Natural killer cell (primary cell): Measurements from ENCODE around the gene MYO18B. TPM values are rescaled to one million over a fixed set of nuclear protein-coding genes. Genes with fewer than 3 reads are reported as not detected.

Experiments used
- ATAC-seq, 3 donors: fragments of 150-1000 bp in 2 of 3; fragments of 200-7000 bp in 1 of 3; cut with Tn5 transposase; 1 replicate in 1 of 3; 2 replicates in 2 of 3; pipeline ENCODE4 v1.10.0; 2021; ENCODE audit warnings: mild to moderate bottlenecking in 2 of 3, moderate library complexity in 2 of 3
- DNase-seq, 2 donors: peaks; one replicate each; pipeline versions ENCODE4 v3.0.0 to v3.0.0-alpha.2; 2013 to 2021; ENCODE audit warnings: mixed read lengths in 1 of 2
- H3K27ac ChIP-seq: one replicate; pipeline ENCODE4 v1.5.1; 2013; ENCODE audit warnings: mild to moderate bottlenecking, low read length
- H3K27me3 ChIP-seq: one replicate; pipeline ENCODE4 v1.6.1; 2013; ENCODE audit warnings: low read length; ENCODE audit not compliant: control insufficient read depth, insufficient read depth
- H3K36me3 ChIP-seq: one replicate; pipeline ENCODE4 v1.6.1; 2013; ENCODE audit warnings: low read length; ENCODE audit not compliant: control insufficient read depth, insufficient read depth
- H3K4me1 ChIP-seq: one replicate; pipeline ENCODE4 v1.6.1; 2013; ENCODE audit warnings: low read length; ENCODE audit not compliant: control insufficient read depth, insufficient read depth
- H3K4me3 ChIP-seq: one replicate; pipeline ENCODE4 v1.5.1; 2013; ENCODE audit warnings: low read length
- H3K9me3 ChIP-seq: one replicate; pipeline ENCODE4 v1.6.1; 2013; ENCODE audit warnings: low read length; ENCODE audit not compliant: control insufficient read depth, insufficient read depth
- H3K27ac Mint-ChIP-seq, 2 donors: one replicate each; pipeline ENCODE4 v1.8.0; 2022; ENCODE audit warnings: mild to moderate bottlenecking in 2 of 2, mixed read lengths in 2 of 2, moderate library complexity in 1 of 2
- H3K27me3 Mint-ChIP-seq, 2 donors: one replicate each; pipeline ENCODE4 v1.8.0; 2022; ENCODE audit warnings: low read depth in 2 of 2, mixed read lengths in 2 of 2
- H3K36me3 Mint-ChIP-seq: one replicate; pipeline ENCODE4 v1.8.0; 2022; ENCODE audit warnings: mixed read lengths
- H3K4me1 Mint-ChIP-seq, 2 donors: one replicate each; pipeline ENCODE4 v1.8.0; 2022; ENCODE audit warnings: mixed read lengths in 2 of 2
- H3K4me3 Mint-ChIP-seq: one replicate; pipeline ENCODE4 v1.8.0; 2022; ENCODE audit warnings: mild to moderate bottlenecking, moderate library complexity, mixed read lengths
- H3K9me3 Mint-ChIP-seq, 2 donors: one replicate each; pipeline ENCODE4 v1.8.0; 2022; ENCODE audit warnings: mixed read lengths in 2 of 2
- CTCF ChIP-seq: fragments of 200-600 bp; IDR thresholded peaks from one replicate; pipeline ENCODE4 v1.8.0; 2022; ENCODE audit warnings: antibody characterized with exemption
- WGBS: methylation state at CpG from one replicate; pipeline ENCODE4 v1.1.7; 2013; ENCODE audit warnings: missing lambda C conversion rate; ENCODE audit not compliant: insufficient coverage; 5-methylcytosine and 5-hydroxymethylcytosine counted together
- intact Hi-C: fragments of 100-400 bp; cut with micrococcal nuclease; formaldehyde crosslinking; loops from one replicate; pipeline ENCODE4 v1.14.2; 2022
- total RNA-seq, 4 donors: library from RNA; stranded (reverse); fragments of 120-200 nt in 1 of 4; gene quantifications; one replicate each; pipeline versions ENCODE4 v1.2.3 to v1.2.4, GENCODE V29; 2013 to 2022

MYO18B gene
- total RNA-seq, 3 donors from 2014 or later (not counting 1 experiment from before 2014, with no cell fraction given): 0.07 to 0.14 (median 0.10) TPM

GRCh38 chr22:25895678-25896077, 153.7 kb downstream of the MYO18B start:
- intact Hi-C loops: no loop called here
- WGBS: 61% methylated on average over 3 of the region's 3 CpGs
- no peak overlapping the region for H3K4me3 Mint-ChIP-seq
- no peak for TF ChIP-seq CTCF
- H3K27ac ChIP-seq: no peak overlapping the region
- H3K4me3 ChIP-seq: no peak overlapping the region
- ATAC-seq (no peak), DNase-seq (no peak)
- H3K4me1 ChIP-seq: no peaks in the 10 kb centered on the region
- no peaks in the 10 kb centered on the region for H3K27me3 ChIP-seq
- H3K4me1 Mint-ChIP-seq: no peaks in the 10 kb centered on the region
- H3K36me3 Mint-ChIP-seq: no peaks in the 10 kb centered on the region
- no peaks in the 10 kb centered on the region for H3K9me3 Mint-ChIP-seq
- H3K36me3 ChIP-seq: no peaks in the 10 kb centered on the region
- no peak overlapping the region for H3K27ac Mint-ChIP-seq
- H3K9me3 ChIP-seq: no peaks in the 10 kb centered on the region
- H3K27me3 Mint-ChIP-seq: peaks cover 13 to 14% of the 10 kb centered on the region in 2 donors

- Histone ChIP-seq H3K27me3 (no peaks in the 10 kb centered on the region), H3K4me1 (no peaks in the 10 kb centered on the region), H3K27ac (no peak overlapping the region), H3K4me3 (no peak overlapping the region), H3K36me3 (no peaks in the 10 kb centered on the region), H3K9me3 (no peaks in the 10 kb centered on the region)
- Mint-ChIP-seq H3K4me1 (no peaks in the 10 kb centered on the region), H3K27me3 (peaks cover 12 to 13% of the 10 kb centered on the region in 2 donors), H3K27ac (no peak overlapping the region), H3K36me3 (no peaks in the 10 kb centered on the region), H3K4me3 (no peak overlapping the region), H3K9me3 (no peaks in the 10 kb centered on the region)
- no peak for DNase-seq
- intact Hi-C loops: no loop called here
- ATAC-seq: no peak
- no peak for TF ChIP-seq CTCF
- WGBS: 74% methylated on average over 4 of the region's 4 CpGs
Observed at GRCh38 chr22:25896098-25896497, 154.1 kb downstream of the MYO18B start.

- 93% methylated on average over 2 of the region's 2 CpGs for WGBS
- intact Hi-C loops: no loop called here
- Mint-ChIP-seq H3K36me3 (no peaks in the 10 kb centered on the region), H3K27ac (no peak overlapping the region), H3K4me3 (no peak overlapping the region), H3K27me3 (peaks cover 12 to 13% of the 10 kb centered on the region in 2 donors), H3K9me3 (no peaks in the 10 kb centered on the region), H3K4me1 (no peaks in the 10 kb centered on the region)
- Histone ChIP-seq H3K4me1 (no peaks in the 10 kb centered on the region), H3K27ac (no peak overlapping the region), H3K36me3 (no peaks in the 10 kb centered on the region), H3K4me3 (no peak overlapping the region), H3K27me3 (no peaks in the 10 kb centered on the region), H3K9me3 (no peaks in the 10 kb centered on the region)
- ATAC-seq (no peak), DNase-seq (no peak)
- TF ChIP-seq CTCF: no peak
Observed at GRCh38 chr22:25896592-25896991, 154.6 kb downstream of the MYO18B start.

- Mint-ChIP-seq H3K4me1 (no peaks in the 10 kb centered on the region), H3K27ac (no peak overlapping the region), H3K4me3 (no peak overlapping the region), H3K36me3 (no peaks in the 10 kb centered on the region), H3K27me3 (peaks cover 20 to 24% of the 10 kb centered on the region in 2 donors), H3K9me3 (no peaks in the 10 kb centered on the region)
- no peak overlapping the region for H3K4me3 ChIP-seq
- 70% methylated on average over 11 of the region's 11 CpGs for WGBS
- H3K36me3 ChIP-seq: no peaks in the 10 kb centered on the region
- no peak overlapping the region for H3K27ac ChIP-seq
- intact Hi-C loops: no loop called here
- TF ChIP-seq CTCF: no peak
- H3K27me3 ChIP-seq: no peaks in the 10 kb centered on the region
- no peak for ATAC-seq
- no peaks in the 10 kb centered on the region for H3K4me1 ChIP-seq
- no peak for DNase-seq
- H3K9me3 ChIP-seq: no peaks in the 10 kb centered on the region
Observed at GRCh38 chr22:25898707-25899365, 156.8 kb downstream of the MYO18B start.
